HS-27A (cell line): Measurements from ENCODE around the gene ADAMTSL4.
"Not testable (repeated sequence)": the region's sequence is repeated elsewhere in the genome, so short reads cannot be mapped to it uniquely, and the experiment has no call there.

Experiments used
- DNase-seq: peaks from one replicate; pipeline ENCODE4 v3.0.0-alpha.2; 2012; ENCODE audit warnings: low read depth, missing footprints

ADAMTSL4 gene

DNA sequence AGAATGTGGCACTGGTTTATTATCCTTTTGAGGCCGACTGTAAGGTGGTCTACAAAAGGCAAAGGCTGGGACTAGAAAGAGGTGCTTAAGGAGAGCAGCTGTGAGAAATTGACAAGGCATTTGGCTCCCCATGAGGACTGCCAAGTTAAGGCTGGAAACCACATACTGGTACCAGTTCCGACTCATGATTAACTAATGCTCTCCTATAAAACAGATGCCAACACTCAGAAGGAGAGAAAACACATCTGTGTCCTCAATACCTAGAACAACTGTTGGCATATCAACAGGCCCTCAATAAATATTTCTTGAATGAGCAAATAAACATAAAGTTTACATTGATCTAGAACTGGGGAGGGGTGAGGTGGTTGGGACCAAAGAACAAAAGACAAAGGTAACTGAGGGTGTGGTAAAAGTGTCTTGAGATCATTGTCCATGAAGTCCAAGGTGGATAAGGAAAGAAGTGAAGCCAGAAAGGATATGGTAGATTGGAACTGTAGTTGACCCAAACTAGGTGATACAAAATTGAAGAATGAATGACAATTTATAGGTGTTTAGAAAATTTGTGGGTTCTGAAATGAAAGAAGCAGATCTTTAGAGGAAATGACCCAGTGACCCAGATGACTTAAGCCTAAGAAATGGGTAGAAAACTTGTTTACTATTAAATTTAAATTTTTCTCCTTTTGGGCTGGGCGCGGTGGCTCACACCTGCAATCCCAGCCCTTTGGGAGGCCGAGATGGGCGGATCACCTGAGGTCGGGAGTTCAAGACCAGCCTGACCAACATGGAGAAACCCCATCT, 47.1 kb downstream of the ADAMTSL4 start:
- no peak for DNase-seq

DNA sequence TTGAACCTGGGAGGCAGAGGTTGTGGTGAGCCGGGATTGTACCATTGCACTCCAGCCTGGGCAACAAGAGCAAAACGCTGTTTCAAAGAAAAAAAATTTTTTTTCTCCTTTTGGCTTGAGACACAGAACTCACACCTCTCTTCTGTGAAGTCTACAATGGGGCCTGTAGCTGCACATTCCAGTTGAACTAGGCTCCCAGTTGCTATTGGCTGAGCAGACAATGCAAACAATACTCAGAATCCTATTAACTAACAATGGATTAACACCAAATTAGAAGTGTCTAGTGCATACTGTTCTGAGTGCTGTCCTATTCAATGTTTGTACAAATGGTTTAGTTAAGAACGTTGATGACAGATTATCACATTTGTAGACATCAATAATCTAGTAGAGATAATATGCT, 47.8 kb downstream of the ADAMTSL4 start:
- DNase-seq = no peak

GRCh38 chr1:150598346-150598745, 49.1 kb downstream of the ADAMTSL4 start:
- DNase-seq = not testable (repeated sequence)

DNA sequence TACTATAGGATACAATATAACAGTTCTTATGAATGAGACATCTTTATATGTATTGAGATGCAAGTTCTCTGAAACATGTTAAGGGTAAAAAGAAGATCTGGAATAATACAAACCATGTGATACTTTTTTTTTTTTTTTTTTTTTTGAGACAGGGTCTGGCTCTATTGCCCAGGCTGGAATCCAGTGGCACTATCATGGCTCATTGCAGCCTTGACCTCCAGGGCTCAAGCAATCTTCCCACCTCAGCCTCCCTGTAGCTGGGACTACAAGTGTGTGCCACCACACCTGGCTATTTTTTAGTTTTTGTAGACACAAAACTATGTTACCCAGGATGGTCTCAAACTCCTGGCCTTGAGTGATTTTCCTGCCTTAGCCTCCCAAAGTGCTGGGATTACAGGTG, 52.3 kb downstream of the ADAMTSL4 start:
- no peak for DNase-seq

DNA sequence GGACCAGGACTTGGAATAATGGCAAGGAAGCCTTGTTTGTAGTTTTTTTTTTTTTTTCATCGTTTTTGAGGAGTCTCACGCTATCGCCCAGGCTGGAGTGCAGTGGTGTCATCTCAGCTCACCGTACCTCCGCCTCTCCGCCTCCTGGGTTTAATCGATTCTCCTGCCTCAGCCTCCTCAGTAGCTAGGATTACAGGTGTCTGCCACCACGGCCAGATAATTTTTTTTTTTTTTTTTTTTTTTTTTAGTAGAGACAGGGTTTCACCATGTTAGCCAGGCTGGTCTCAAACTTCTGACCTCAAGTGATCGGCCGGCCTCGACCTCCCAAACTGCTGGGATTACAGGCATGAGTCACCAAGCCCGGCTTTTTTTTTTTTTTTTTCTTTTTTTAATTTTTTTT, 53.2 kb downstream of the ADAMTSL4 start:
- DNase-seq = not testable (repeated sequence)

DNA sequence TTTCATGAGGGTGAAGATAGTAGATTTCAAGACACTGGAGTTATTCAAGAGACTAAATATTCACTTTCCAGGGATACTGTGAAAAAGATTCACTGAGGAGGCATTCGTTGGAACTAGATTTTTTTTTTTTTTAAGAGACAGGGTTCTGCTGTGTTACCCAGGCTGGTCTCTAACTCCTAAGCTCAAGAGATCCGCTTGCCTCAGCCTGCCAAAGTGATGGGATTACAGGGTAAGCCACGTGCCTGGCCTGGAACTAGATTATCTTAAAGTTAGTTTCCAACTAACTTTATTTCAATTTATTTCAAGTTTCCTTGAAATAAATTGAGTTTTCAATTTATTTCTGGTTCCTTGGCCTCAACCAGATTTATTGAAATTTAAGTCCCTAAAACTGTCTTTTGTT, 54.5 kb downstream of the ADAMTSL4 start:
- no peak for DNase-seq

GRCh38 chr1:150604226-150604588, 55.0 kb downstream of the ADAMTSL4 start:
- no peak for DNase-seq

DNA sequence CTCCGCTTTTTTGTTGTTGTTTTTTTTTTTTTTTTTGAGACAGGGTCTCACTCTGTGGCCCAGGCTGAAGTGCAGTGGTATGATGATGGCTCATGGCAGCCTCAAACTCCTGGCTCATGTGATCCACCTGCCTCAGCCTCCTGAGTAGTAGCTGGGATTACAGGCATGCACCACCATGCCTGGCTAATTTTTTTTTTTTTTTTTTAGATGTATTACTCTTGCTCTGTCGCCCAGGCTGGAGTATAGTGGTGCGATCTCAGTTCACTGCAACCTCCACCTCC, 56.2 kb downstream of the ADAMTSL4 start:
- DNase-seq = not testable (repeated sequence)

- no peak for DNase-seq
These were observed 57.4 kb downstream of the ADAMTSL4 start for GRCh38 chr1:150606463-150607142.

DNA sequence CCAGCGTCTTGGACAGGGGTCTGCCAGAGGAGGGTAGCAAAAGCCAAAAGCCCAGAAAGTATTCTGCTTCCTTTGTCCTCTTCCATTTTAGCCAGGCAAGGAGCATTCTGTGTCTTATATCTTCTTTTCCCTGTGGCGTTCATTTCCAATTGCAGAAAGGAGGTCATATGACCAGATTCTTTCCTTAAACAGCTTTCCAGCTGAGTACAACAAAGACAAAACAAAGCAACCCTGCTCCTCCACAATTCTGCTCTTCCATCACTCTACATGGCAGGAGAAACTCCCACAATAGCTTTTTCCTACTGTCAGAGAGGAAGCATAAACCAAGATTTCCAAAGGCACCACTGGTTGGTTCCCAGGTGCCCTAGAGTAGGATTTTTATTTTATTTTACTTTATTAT, 60.5 kb downstream of the ADAMTSL4 start:
- no peak for DNase-seq
